ENCODE data around the gene SPCS2.

- no peak for TF ChIP-seq CTCF (IDR thresholded peaks at IDR 0.05)
- no peak for TF ChIP-seq POLR2A (IDR thresholded peaks at IDR 0.05)
Observed at GRCh38 chr11:74981888-74982287, 32.8 kb downstream of the SPCS2 start.

All from vagina (tissue), 2 donors.